Measurements from ENCODE around the gene COPS4.
"Not testable (repeated sequence)": the region's sequence is repeated elsewhere in the genome, so short reads cannot be mapped to it uniquely, and the experiment has no call there.

Gene COPS4

GRCh38 chr4:83002329-83002728, 32.7 kb upstream of the COPS4 start:
- no peaks in the 10 kb centered on the region for H3K36me3 ChIP-seq (ENCODE audit: insufficient read depth, low read length)
- no peak overlapping the region for H3K9ac ChIP-seq (ENCODE audit: low read depth, low read length, poor library complexity, severe bottlenecking)
- peaks cover 94% of the 10 kb centered on the region for H3K79me2 ChIP-seq (ENCODE audit: insufficient read depth, low read length)
- H3K27me3 ChIP-seq (ENCODE audit: insufficient read depth, low read length, poor library complexity, severe bottlenecking) = no peaks in the 10 kb centered on the region
- no peak overlapping the region for H2AFZ ChIP-seq (ENCODE audit: low read length)
- peaks cover 24% of the 10 kb centered on the region for H4K20me1 ChIP-seq (ENCODE audit: insufficient read depth, low read length, poor library complexity, severe bottlenecking)
- H3F3A ChIP-seq (ENCODE audit: low read depth) = no peaks in the 10 kb centered on the region
- H3K4me1 ChIP-seq (ENCODE audit: insufficient read depth, low read length, poor library complexity, severe bottlenecking) = peaks cover 7% of the 10 kb centered on the region
- H3K9me2 ChIP-seq (replicated peaks; ENCODE audit: low read depth, low read length) = no peaks in the 10 kb centered on the region
- TF ChIP-seq, protein P1, sequence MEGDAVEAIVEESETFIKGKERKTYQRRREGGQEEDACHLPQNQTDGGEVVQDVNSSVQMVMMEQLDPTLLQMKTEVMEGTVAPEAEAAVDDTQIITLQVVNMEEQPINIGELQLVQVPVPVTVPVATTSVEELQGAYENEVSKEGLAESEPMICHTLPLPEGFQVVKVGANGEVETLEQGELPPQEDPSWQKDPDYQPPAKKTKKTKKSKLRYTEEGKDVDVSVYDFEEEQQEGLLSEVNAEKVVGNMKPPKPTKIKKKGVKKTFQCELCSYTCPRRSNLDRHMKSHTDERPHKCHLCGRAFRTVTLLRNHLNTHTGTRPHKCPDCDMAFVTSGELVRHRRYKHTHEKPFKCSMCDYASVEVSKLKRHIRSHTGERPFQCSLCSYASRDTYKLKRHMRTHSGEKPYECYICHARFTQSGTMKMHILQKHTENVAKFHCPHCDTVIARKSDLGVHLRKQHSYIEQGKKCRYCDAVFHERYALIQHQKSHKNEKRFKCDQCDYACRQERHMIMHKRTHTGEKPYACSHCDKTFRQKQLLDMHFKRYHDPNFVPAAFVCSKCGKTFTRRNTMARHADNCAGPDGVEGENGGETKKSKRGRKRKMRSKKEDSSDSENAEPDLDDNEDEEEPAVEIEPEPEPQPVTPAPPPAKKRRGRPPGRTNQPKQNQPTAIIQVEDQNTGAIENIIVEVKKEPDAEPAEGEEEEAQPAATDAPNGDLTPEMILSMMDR (conservative IDR thresholded peaks at IDR 0.05; ENCODE audit: low read length) = no peak
- no peak for TF ChIP-seq EZH2phosphoT487 (IDR thresholded peaks at IDR 0.05; ENCODE audit: borderline replicate concordance)
- H3K4me2 ChIP-seq (ENCODE audit: low read depth, low read length, poor library complexity, severe bottlenecking) = no peak overlapping the region
- no peak overlapping the region for H3K4me3 ChIP-seq (ENCODE audit: low read length, poor library complexity, severe bottlenecking)
- H3K9me3 ChIP-seq (ENCODE audit: insufficient read depth, low read depth, low read length) = no peaks in the 10 kb centered on the region

DNA sequence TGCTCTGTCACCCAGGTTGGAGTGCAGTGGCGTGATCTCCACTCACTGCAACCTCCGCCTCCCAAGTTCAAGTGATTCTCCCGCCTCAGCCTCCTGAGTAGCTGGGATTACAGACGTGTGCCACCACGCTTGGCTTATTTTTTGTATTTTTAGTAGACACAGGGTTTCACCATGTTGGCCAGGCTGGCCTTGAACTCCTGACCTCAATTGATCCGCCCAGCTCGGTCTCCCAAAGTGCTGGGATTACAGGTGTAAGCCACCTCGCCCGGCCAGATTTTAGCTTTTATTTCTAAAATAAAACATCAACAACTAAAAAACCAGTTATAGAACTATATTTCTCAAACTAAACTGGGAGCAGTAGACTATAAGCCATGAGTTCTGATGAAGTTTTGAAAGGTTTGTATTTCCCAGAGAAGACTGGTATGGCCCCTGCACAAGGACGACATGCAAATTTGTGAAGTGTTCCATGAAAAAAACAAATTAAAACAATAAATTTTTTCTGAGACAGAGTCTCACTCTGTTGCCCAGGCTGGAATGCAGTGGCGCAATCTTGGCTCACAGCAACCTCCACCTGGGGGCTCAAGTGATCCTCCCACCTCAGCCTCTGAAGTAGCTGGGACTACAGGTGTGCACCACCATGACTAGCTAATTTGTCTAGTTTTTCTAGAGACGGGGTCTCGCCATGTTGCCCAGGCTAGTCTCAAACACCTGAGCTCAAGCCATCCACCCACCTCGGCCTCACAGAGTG, 31.8 kb upstream of the COPS4 start:
- peaks cover 96% of the 10 kb centered on the region for H3K79me2 ChIP-seq (ENCODE audit: insufficient read depth, low read length)
- not testable (repeated sequence) for H3K9me2 ChIP-seq (replicated peaks; ENCODE audit: low read depth, low read length); H3K27me3 ChIP-seq (ENCODE audit: insufficient read depth, low read length, poor library complexity, severe bottlenecking); H3K36me3 ChIP-seq (ENCODE audit: insufficient read depth, low read length); H2AFZ ChIP-seq (ENCODE audit: low read length); H3K4me2 ChIP-seq (ENCODE audit: low read depth, low read length, poor library complexity, severe bottlenecking); H3K9ac ChIP-seq (ENCODE audit: low read depth, low read length, poor library complexity, severe bottlenecking); H3F3A ChIP-seq (ENCODE audit: low read depth); H3K4me3 ChIP-seq (ENCODE audit: low read length, poor library complexity, severe bottlenecking); H3K9me3 ChIP-seq (ENCODE audit: insufficient read depth, low read depth, low read length)
- peaks cover 30% of the 10 kb centered on the region for H4K20me1 ChIP-seq (ENCODE audit: insufficient read depth, low read length, poor library complexity, severe bottlenecking)
- H3K4me1 ChIP-seq (ENCODE audit: insufficient read depth, low read length, poor library complexity, severe bottlenecking) = peaks cover 16% of the 10 kb centered on the region

GRCh38 chr4:83009529-83009928, 25.5 kb upstream of the COPS4 start:
- Histone ChIP-seq H2AFZ (ENCODE audit: low read length) (no peak overlapping the region; the same call in 1 of the 2 replicates), H4K20me1 (ENCODE audit: insufficient read depth, low read length, poor library complexity, severe bottlenecking) (peaks cover 37% of the 10 kb centered on the region), H3K4me2 (ENCODE audit: low read depth, low read length, poor library complexity, severe bottlenecking) (peak overlapping the region; percentile 96), H3F3A (ENCODE audit: low read depth) (no peaks in the 10 kb centered on the region; the same call in 1 of the 2 replicates), H3K36me3 (ENCODE audit: insufficient read depth, low read length) (no peaks in the 10 kb centered on the region), H3K4me1 (ENCODE audit: insufficient read depth, low read length, poor library complexity, severe bottlenecking) (peaks cover 45% of the 10 kb centered on the region), H3K9me2 (replicated peaks; ENCODE audit: low read depth, low read length) (no peaks in the 10 kb centered on the region), H3K9me3 (ENCODE audit: insufficient read depth, low read depth, low read length) (no peaks in the 10 kb centered on the region), H3K4me3 (ENCODE audit: low read length, poor library complexity, severe bottlenecking) (peak overlapping the region; percentile 99), H3K27me3 (ENCODE audit: insufficient read depth, low read length, poor library complexity, severe bottlenecking) (no peaks in the 10 kb centered on the region), H3K79me2 (ENCODE audit: insufficient read depth, low read length) (peaks cover 77% of the 10 kb centered on the region), H3K9ac (ENCODE audit: low read depth, low read length, poor library complexity, severe bottlenecking) (peak overlapping the region; percentile 97)
- no peak for TF ChIP-seq EZH2phosphoT487 (IDR thresholded peaks at IDR 0.05; ENCODE audit: borderline replicate concordance)
- TF ChIP-seq, protein P1 (conservative IDR thresholded peaks at IDR 0.05; ENCODE audit: low read length) = no peak

- no peaks in the 10 kb centered on the region for H3K9me2 ChIP-seq (replicated peaks; ENCODE audit: low read depth, low read length)
- peak overlapping the region; percentile 90 for H2AFZ ChIP-seq (ENCODE audit: low read length)
- H3F3A ChIP-seq (ENCODE audit: low read depth) = no peaks in the 10 kb centered on the region; the same call in 1 of the 2 replicates
- H3K4me2 ChIP-seq (ENCODE audit: low read depth, low read length, poor library complexity, severe bottlenecking) = peak overlapping the region; percentile 96
- H3K4me1 ChIP-seq (ENCODE audit: insufficient read depth, low read length, poor library complexity, severe bottlenecking) = peaks cover 45% of the 10 kb centered on the region
- no peaks in the 10 kb centered on the region for H3K36me3 ChIP-seq (ENCODE audit: insufficient read depth, low read length)
- H3K9me3 ChIP-seq (ENCODE audit: insufficient read depth, low read depth, low read length) = no peaks in the 10 kb centered on the region
- H3K4me3 ChIP-seq (ENCODE audit: low read length, poor library complexity, severe bottlenecking) = peak overlapping the region; percentile 99
- TF ChIP-seq, protein P1 (conservative IDR thresholded peaks at IDR 0.05; ENCODE audit: low read length) = no peak
- TF ChIP-seq EZH2phosphoT487 (IDR thresholded peaks at IDR 0.05; ENCODE audit: borderline replicate concordance) = no peak
- H3K79me2 ChIP-seq (ENCODE audit: insufficient read depth, low read length) = peaks cover 72% of the 10 kb centered on the region
- peak overlapping the region; percentile 97 for H3K9ac ChIP-seq (ENCODE audit: low read depth, low read length, poor library complexity, severe bottlenecking)
- no peaks in the 10 kb centered on the region for H3K27me3 ChIP-seq (ENCODE audit: insufficient read depth, low read length, poor library complexity, severe bottlenecking)
- peaks cover 37% of the 10 kb centered on the region for H4K20me1 ChIP-seq (ENCODE audit: insufficient read depth, low read length, poor library complexity, severe bottlenecking)
These were observed 24.9 kb upstream of the COPS4 start for GRCh38 chr4:83010111-83010521.

Data from Loucy (cell line).